GM23338 (cell line): ENCODE results near the gene CNOT1. TPM values are rescaled to one million over a fixed set of nuclear protein-coding genes. Genes with fewer than 3 reads are reported as not detected.

Source experiments
- ATAC-seq: fragments of 200-7000 bp; cut with Tn5 transposase; 3 replicates; pipeline ENCODE4 v1.9.1; 2020
- DNase-seq: peaks from one replicate; pipeline ENCODE4 v3.0.0-alpha.2; 2015; ENCODE audit warnings: low spot score
- H2AFZ ChIP-seq: fragments of 200-600 bp; sonication (generic); 2 replicates; pipeline ENCODE4 v1.8.0; 2016; ENCODE audit warnings: antibody characterized with exemption, mild to moderate bottlenecking, moderate library complexity
- H3F3A ChIP-seq: fragments of 200-600 bp; sonication (generic); replicated peaks from 2 replicates; pipeline ENCODE4 v1.8.0; 2017; ENCODE audit warnings: antibody characterized with exemption, mixed run types, low read depth
- H3K27ac ChIP-seq: fragments of 200-600 bp; sonication (generic); 2 replicates; pipeline ENCODE4 v1.6.1; 2016; ENCODE audit warnings: low read depth
- H3K27me3 ChIP-seq: fragments of 200-600 bp; sonication (generic); 2 replicates; pipeline ENCODE4 v1.8.0; 2016; ENCODE audit warnings: mild to moderate bottlenecking, mixed run types, moderate library complexity; ENCODE audit not compliant: insufficient read depth
- H3K36me3 ChIP-seq: fragments of 200-600 bp; sonication (generic); 2 replicates; pipeline ENCODE4 v1.8.0; 2016; ENCODE audit warnings: mild to moderate bottlenecking; ENCODE audit not compliant: insufficient read depth
- H3K4me1 ChIP-seq: fragments of 200-600 bp; sonication (generic); 2 replicates; pipeline ENCODE4 v1.8.0; 2016; ENCODE audit warnings: mild to moderate bottlenecking, moderate library complexity; ENCODE audit not compliant: insufficient read depth
- H3K4me2 ChIP-seq: fragments of 200-600 bp; sonication (generic); 2 replicates; pipeline ENCODE4 v1.7.1; 2017; ENCODE audit warnings: mixed run types
- H3K4me3 ChIP-seq: fragments of 200-600 bp; sonication (generic); 2 replicates; pipeline ENCODE4 v1.6.1; 2016; ENCODE audit warnings: mixed run types
- H3K79me2 ChIP-seq: fragments of 200-600 bp; sonication (generic); replicated peaks from 2 replicates; pipeline ENCODE4 v1.8.0; 2017; ENCODE audit warnings: mild to moderate bottlenecking; ENCODE audit not compliant: insufficient read depth
- H3K9me2 ChIP-seq: fragments of 200-600 bp; sonication (generic); 2 replicates; pipeline ENCODE4 v1.8.0; 2017; ENCODE audit not compliant: insufficient read depth
- H4K20me1 ChIP-seq: fragments of 200-600 bp; sonication (generic); replicated peaks from 2 replicates; pipeline ENCODE4 v1.8.0; 2017; ENCODE audit warnings: mild to moderate bottlenecking; ENCODE audit not compliant: insufficient read depth
- H3K27ac Mint-ChIP-seq: 2 replicates; pipeline ENCODE4 v1.8.0; 2020; ENCODE audit warnings: inconsistent platforms, mild to moderate bottlenecking, moderate library complexity, mixed read lengths
- H3K27me3 Mint-ChIP-seq: 3 replicates; pipeline ENCODE4 v1.8.0; 2022; ENCODE audit warnings: low read depth, mild to moderate bottlenecking, moderate library complexity, mixed read lengths, inconsistent platforms; ENCODE audit not compliant: insufficient read depth, poor library complexity
- H3K36me3 Mint-ChIP-seq: 3 replicates; pipeline ENCODE4 v1.8.0; 2021; ENCODE audit warnings: low read depth, mild to moderate bottlenecking, inconsistent platforms, moderate library complexity, mixed read lengths
- H3K4me1 Mint-ChIP-seq: 3 replicates; pipeline ENCODE4 v1.8.0; 2020; ENCODE audit warnings: mild to moderate bottlenecking, inconsistent platforms, mixed read lengths
- H3K4me3 Mint-ChIP-seq: 3 replicates; pipeline ENCODE4 v1.8.0; 2021; ENCODE audit warnings: moderate library complexity, mild to moderate bottlenecking, inconsistent platforms, mixed read lengths
- H3K9me3 Mint-ChIP-seq: 3 replicates; pipeline ENCODE4 v1.8.0; 2020; ENCODE audit warnings: moderate library complexity, mild to moderate bottlenecking, inconsistent platforms, mixed read lengths
- CREB1 ChIP-seq: fragments of 250-450 bp; sonication (Bioruptor Pico); IDR thresholded peaks from 2 replicates; pipeline ENCODE4 v1.5.0; 2020; ENCODE audit warnings: low read depth, mild to moderate bottlenecking, moderate library complexity
- EZH2 ChIP-seq: fragments of 200-600 bp; sonication (generic); IDR thresholded peaks from one replicate; pipeline ENCODE4 v1.8.0; 2017; ENCODE audit warnings: antibody characterized with exemption, mild to moderate bottlenecking, low read depth; ENCODE audit not compliant: unreplicated experiment
- EZH2phosphoT487 ChIP-seq: fragments of 200-600 bp; sonication (generic); IDR thresholded peaks from one replicate; pipeline ENCODE4 v1.8.1; 2018; ENCODE audit warnings: antibody characterized with exemption; ENCODE audit not compliant: unreplicated experiment
- JUNB ChIP-seq: IDR thresholded peaks from one replicate; pipeline ENCODE4 v1.6.1; 2016; ENCODE audit warnings: antibody characterized with exemption; ENCODE audit not compliant: unreplicated experiment
- NANOG ChIP-seq: IDR thresholded peaks from 2 replicates; pipeline ENCODE4 v1.6.1; 2016; ENCODE audit warnings: antibody characterized with exemption, borderline replicate concordance
- POLR2AphosphoS5 ChIP-seq: IDR thresholded peaks from 2 replicates; pipeline ENCODE4 v1.6.1; 2016; ENCODE audit warnings: antibody characterized with exemption, low read depth
- STAT1 ChIP-seq: IDR thresholded peaks from one replicate; pipeline ENCODE4 v1.6.1; 2016; ENCODE audit warnings: antibody characterized with exemption; ENCODE audit not compliant: unreplicated experiment
- ZNF114 ChIP-seq: fragments of 250-450 bp; sonication (Bioruptor Pico); IDR thresholded peaks from 2 replicates; pipeline ENCODE4 v1.5.0; 2020; ENCODE audit warnings: mild to moderate bottlenecking, moderate library complexity
- ZNF331 ChIP-seq: fragments of 250-450 bp; sonication (Bioruptor Pico); IDR thresholded peaks from 2 replicates; pipeline ENCODE4 v1.5.0; 2020; ENCODE audit warnings: low read depth, mild to moderate bottlenecking, moderate library complexity
- polyA plus RNA-seq: library from polyadenylated mRNA; unstranded; fragments of >200 nt; fragmentation: Nextera tagmentation; extraction: Ambion mirVana; gene quantifications from 2 replicates; pipeline ENCODE4 v1.2.1, GENCODE V29; 2016
- total RNA-seq: library from RNA; depleted of rRNA; stranded (reverse); fragments of >200 nt; shearing (Covaris generic); gene quantifications from 2 replicates; pipeline ENCODE4 v1.2.3, GENCODE V29; 2014
- TF ChIP-seq, protein P1 (sequence below): IDR thresholded peaks from one replicate; pipeline ENCODE4 v1.6.1; 2018; ENCODE audit warnings: antibody characterized with exemption; ENCODE audit not compliant: unreplicated experiment
- TF ChIP-seq, protein P2 (sequence below): IDR thresholded peaks from 2 replicates; pipeline ENCODE4 v1.6.1; 2016; ENCODE audit warnings: antibody characterized with exemption
- TF ChIP-seq, protein P3 (sequence below), 2 experiments: fragments of 200-600 bp in 1 of 2; sonication (generic) in 1 of 2; conservative IDR thresholded peaks; 2 replicates each; pipeline versions ENCODE4 v1.5.1 to v1.6.1; 2016 to 2017; ENCODE audit warnings: antibody characterized with exemption in 2 of 2, low read depth in 2 of 2, mild to moderate bottlenecking in 2 of 2, moderate library complexity in 1 of 2
- TF ChIP-seq, protein P4 (sequence below): fragments of 250-450 bp; sonication (Bioruptor Pico); IDR thresholded peaks from 2 replicates; pipeline ENCODE4 v1.5.0; 2020; ENCODE audit warnings: mild to moderate bottlenecking, moderate library complexity

Gene CNOT1
- total and polyA plus RNA-seq, 2 experiments from 2014 or later, result 59.2 to 298 TPM

DNA sequence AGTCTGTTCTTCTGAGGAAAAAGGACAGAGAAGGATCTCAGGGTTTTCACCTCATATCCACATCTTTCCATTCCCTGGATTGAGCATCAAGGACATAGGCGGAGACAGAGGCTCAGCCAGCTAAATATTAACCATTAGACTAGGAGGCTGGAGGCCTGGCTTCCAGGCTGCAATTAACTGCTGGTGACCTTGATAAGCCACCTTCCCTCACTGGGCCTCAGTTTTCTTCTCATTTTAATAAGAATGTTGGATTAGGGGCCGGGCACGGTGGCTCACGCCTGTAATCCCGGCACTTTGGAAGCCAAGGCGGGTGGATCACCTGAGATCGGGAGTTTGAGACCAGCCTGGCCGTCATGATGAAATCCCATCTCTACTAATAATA lies 25.6 kb upstream of the CNOT1 start:
- no peak for DNase-seq
- Histone ChIP-seq H3K9me2 (no peaks in the 10 kb centered on the region), H2AFZ (peak overlapping the region; percentile 32; the same call in 1 of the 2 replicates), H3K79me2 (no peaks in the 10 kb centered on the region), H3F3A (no peaks in the 10 kb centered on the region), H3K27me3 (no peaks in the 10 kb centered on the region; the same call in 1 of the 2 replicates), H3K4me2 (no peak overlapping the region), H3K36me3 (no peaks in the 10 kb centered on the region), H3K4me1 (0 out of 2 replicates have a peak, but pooled peaks cover 5% of the 10 kb centered on the region), H3K27ac (no peak overlapping the region), H3K4me3 (no peak overlapping the region), H4K20me1 (no peaks in the 10 kb centered on the region)
- no peak overlapping the region for H3K27ac Mint-ChIP-seq
- no peak overlapping the region for H3K4me3 Mint-ChIP-seq
- H3K9me3 Mint-ChIP-seq, result no peaks in the 10 kb centered on the region
- TF ChIP-seq EZH2 (no peak), EZH2phosphoT487 (no peak), STAT1 (no peak), ZNF331 (CRISPR knock-in tag) (no peak), POLR2AphosphoS5 (no peak), NANOG (no peak), ZNF114 (CRISPR knock-in tag) (no peak), CREB1 (no peak), JUNB (no peak)
- TF ChIP-seq, protein P1, sequence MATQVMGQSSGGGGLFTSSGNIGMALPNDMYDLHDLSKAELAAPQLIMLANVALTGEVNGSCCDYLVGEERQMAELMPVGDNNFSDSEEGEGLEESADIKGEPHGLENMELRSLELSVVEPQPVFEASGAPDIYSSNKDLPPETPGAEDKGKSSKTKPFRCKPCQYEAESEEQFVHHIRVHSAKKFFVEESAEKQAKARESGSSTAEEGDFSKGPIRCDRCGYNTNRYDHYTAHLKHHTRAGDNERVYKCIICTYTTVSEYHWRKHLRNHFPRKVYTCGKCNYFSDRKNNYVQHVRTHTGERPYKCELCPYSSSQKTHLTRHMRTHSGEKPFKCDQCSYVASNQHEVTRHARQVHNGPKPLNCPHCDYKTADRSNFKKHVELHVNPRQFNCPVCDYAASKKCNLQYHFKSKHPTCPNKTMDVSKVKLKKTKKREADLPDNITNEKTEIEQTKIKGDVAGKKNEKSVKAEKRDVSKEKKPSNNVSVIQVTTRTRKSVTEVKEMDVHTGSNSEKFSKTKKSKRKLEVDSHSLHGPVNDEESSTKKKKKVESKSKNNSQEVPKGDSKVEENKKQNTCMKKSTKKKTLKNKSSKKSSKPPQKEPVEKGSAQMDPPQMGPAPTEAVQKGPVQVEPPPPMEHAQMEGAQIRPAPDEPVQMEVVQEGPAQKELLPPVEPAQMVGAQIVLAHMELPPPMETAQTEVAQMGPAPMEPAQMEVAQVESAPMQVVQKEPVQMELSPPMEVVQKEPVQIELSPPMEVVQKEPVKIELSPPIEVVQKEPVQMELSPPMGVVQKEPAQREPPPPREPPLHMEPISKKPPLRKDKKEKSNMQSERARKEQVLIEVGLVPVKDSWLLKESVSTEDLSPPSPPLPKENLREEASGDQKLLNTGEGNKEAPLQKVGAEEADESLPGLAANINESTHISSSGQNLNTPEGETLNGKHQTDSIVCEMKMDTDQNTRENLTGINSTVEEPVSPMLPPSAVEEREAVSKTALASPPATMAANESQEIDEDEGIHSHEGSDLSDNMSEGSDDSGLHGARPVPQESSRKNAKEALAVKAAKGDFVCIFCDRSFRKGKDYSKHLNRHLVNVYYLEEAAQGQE, result no peak
- TF ChIP-seq, protein P2, sequence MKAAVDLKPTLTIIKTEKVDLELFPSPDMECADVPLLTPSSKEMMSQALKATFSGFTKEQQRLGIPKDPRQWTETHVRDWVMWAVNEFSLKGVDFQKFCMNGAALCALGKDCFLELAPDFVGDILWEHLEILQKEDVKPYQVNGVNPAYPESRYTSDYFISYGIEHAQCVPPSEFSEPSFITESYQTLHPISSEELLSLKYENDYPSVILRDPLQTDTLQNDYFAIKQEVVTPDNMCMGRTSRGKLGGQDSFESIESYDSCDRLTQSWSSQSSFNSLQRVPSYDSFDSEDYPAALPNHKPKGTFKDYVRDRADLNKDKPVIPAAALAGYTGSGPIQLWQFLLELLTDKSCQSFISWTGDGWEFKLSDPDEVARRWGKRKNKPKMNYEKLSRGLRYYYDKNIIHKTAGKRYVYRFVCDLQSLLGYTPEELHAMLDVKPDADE, result no peak
- TF ChIP-seq, protein P3, sequence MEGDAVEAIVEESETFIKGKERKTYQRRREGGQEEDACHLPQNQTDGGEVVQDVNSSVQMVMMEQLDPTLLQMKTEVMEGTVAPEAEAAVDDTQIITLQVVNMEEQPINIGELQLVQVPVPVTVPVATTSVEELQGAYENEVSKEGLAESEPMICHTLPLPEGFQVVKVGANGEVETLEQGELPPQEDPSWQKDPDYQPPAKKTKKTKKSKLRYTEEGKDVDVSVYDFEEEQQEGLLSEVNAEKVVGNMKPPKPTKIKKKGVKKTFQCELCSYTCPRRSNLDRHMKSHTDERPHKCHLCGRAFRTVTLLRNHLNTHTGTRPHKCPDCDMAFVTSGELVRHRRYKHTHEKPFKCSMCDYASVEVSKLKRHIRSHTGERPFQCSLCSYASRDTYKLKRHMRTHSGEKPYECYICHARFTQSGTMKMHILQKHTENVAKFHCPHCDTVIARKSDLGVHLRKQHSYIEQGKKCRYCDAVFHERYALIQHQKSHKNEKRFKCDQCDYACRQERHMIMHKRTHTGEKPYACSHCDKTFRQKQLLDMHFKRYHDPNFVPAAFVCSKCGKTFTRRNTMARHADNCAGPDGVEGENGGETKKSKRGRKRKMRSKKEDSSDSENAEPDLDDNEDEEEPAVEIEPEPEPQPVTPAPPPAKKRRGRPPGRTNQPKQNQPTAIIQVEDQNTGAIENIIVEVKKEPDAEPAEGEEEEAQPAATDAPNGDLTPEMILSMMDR (conservative IDR thresholded peaks at IDR 0.05; ENCODE audit: low read depth in 2 of 2), result no peak
- TF ChIP-seq, protein P4, sequence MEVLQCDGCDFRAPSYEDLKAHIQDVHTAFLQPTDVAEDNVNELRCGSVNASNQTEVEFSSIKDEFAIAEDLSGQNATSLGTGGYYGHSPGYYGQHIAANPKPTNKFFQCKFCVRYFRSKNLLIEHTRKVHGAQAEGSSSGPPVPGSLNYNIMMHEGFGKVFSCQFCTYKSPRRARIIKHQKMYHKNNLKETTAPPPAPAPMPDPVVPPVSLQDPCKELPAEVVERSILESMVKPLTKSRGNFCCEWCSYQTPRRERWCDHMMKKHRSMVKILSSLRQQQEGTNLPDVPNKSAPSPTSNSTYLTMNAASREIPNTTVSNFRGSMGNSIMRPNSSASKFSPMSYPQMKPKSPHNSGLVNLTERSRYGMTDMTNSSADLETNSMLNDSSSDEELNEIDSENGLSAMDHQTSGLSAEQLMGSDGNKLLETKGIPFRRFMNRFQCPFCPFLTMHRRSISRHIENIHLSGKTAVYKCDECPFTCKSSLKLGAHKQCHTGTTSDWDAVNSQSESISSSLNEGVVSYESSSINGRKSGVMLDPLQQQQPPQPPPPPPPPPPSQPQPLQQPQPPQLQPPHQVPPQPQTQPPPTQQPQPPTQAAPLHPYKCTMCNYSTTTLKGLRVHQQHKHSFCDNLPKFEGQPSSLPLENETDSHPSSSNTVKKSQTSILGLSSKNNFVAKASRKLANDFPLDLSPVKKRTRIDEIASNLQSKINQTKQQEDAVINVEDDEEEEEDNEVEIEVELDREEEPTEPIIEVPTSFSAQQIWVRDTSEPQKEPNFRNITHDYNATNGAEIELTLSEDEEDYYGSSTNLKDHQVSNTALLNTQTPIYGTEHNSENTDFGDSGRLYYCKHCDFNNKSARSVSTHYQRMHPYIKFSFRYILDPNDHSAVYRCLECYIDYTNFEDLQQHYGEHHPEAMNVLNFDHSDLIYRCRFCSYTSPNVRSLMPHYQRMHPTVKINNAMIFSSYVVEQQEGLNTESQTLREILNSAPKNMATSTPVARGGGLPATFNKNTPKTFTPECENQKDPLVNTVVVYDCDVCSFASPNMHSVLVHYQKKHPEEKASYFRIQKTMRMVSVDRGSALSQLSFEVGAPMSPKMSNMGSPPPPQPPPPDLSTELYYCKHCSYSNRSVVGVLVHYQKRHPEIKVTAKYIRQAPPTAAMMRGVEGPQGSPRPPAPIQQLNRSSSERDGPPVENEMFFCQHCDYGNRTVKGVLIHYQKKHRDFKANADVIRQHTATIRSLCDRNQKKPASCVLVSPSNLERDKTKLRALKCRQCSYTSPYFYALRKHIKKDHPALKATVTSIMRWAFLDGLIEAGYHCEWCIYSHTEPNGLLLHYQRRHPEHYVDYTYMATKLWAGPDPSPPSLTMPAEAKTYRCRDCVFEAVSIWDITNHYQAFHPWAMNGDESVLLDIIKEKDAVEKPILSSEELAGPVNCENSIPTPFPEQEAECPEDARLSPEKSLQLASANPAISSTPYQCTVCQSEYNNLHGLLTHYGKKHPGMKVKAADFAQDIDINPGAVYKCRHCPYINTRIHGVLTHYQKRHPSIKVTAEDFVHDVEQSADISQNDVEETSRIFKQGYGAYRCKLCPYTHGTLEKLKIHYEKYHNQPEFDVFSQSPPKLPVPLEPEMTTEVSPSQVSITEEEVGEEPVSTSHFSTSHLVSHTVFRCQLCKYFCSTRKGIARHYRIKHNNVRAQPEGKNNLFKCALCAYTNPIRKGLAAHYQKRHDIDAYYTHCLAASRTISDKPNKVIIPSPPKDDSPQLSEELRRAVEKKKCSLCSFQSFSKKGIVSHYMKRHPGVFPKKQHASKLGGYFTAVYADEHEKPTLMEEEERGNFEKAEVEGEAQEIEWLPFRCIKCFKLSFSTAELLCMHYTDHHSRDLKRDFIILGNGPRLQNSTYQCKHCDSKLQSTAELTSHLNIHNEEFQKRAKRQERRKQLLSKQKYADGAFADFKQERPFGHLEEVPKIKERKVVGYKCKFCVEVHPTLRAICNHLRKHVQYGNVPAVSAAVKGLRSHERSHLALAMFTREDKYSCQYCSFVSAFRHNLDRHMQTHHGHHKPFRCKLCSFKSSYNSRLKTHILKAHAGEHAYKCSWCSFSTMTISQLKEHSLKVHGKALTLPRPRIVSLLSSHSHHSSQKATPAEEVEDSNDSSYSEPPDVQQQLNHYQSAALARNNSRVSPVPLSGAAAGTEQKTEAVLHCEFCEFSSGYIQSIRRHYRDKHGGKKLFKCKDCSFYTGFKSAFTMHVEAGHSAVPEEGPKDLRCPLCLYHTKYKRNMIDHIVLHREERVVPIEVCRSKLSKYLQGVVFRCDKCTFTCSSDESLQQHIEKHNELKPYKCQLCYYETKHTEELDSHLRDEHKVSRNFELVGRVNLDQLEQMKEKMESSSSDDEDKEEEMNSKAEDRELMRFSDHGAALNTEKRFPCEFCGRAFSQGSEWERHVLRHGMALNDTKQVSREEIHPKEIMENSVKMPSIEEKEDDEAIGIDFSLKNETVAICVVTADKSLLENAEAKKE (CRISPR knock-in tag), result no peak
- no peaks in the 10 kb centered on the region for H3K36me3 Mint-ChIP-seq
- ATAC-seq, result no peak
- H3K27me3 Mint-ChIP-seq, result no peaks in the 10 kb centered on the region
- peaks cover 5% of the 10 kb centered on the region; the same call in 2 of the 3 replicates for H3K4me1 Mint-ChIP-seq
